Measurements from ENCODE around the gene INTS11. TPM values are rescaled to one million over a fixed set of nuclear protein-coding genes. Genes with fewer than 3 reads are reported as not detected.

Gene INTS11
- total and polyA plus RNA-seq, 9 of the 15 experiments (the other 6 are each of a cell fraction or from before 2014, with no cell fraction given): 3.6 to 183 (median 110) TPM

DNA sequence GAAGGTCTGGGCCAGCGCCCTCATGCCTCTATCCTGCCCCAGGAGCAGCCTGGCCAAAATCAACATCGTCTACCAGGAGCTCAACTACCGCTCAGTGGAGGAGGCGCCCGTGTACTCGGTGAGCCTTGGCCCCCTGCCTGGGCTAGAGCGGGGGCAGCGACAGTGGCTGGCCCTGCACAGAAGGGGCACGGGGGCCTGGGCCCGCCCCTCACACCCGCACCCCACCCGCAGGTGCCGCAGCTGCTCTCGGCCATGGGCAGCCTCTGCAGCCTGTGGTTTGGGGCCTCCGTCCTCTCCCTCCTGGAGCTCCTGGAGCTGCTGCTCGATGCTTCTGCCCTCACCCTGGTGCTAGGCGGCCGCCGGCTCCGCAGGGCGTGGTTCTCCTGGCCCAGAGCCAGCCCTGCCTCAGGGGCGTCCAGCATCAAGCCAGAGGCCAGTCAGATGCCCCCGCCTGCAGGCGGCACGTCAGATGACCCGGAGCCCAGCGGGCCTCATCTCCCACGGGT is 33.4 kb downstream of the INTS11 start:
- Histone ChIP-seq H3K9me1 (ENCODE audit: control insufficient read depth, insufficient read depth, low read length) (peaks cover 8% of the 10 kb centered on the region), H3K36me3 (ENCODE audit: control insufficient read depth, insufficient read depth, low read length) (peaks cover 10% of the 10 kb centered on the region; the same call in 1 of the 3 replicates), H3K79me2 (ENCODE audit: control insufficient read depth, insufficient read depth, low read length) (no peaks in the 10 kb centered on the region), H3K27ac (ENCODE audit: extremely low read depth, low read depth, low read length) (no peak overlapping the region), H2AFZ (ENCODE audit: low read depth, low read length) (no peak overlapping the region), H4K20me1 (replicated peaks; ENCODE audit: control insufficient read depth, insufficient read depth, low read length) (peaks cover 19% of the 10 kb centered on the region; the same call in 1 of the 2 replicates), H3K4me1 (replicated peaks in 1 of 2; ENCODE audit: control insufficient read depth in 2 of 2, insufficient read depth in 2 of 2, low read length in 2 of 2) (peaks cover 5 to 86% of the 10 kb centered on the region in 2 experiments; a peak in 3 of 5 replicates), H3K4me2 (ENCODE audit: insufficient read depth, low read length) (no peak overlapping the region), H3K9ac (ENCODE audit: insufficient read depth in 1 of 2, low read depth in 2 of 2, low read length in 2 of 2) (peak overlapping the region in 1 of 2 experiments; percentile 82; a peak in 2 of 4 replicates), H3K4me3 (no peak overlapping the region), H3K27me3 (ENCODE audit: control insufficient read depth in 2 of 2, insufficient read depth in 2 of 2, low read length in 2 of 2) (peaks cover 2 to 27% of the 10 kb centered on the region in 2 experiments; a peak in 3 of 5 replicates), H3K9me3 (replicated peaks; ENCODE audit: control insufficient read depth, insufficient read depth, low read depth, low read length) (no peaks in the 10 kb centered on the region)
- ChIA-PET CTCF (ENCODE audit: low intra/inter-chr PET ratio) (interaction anchor here (0.5 to 1.5 kb wide), 4 partner anchors 169 to 387 kb away, joined by 5 to 8 read pairs (median 6); no protein-coding TSS in a partner anchor), POLR2A (interaction anchor here (0.6 to 1.5 kb wide), 10 partner anchors 11 to 312 kb away, joined by 3 to 6 read pairs (median 4); partner anchors contain the start of gene SCNN1D)
- ATAC-seq (peak; percentile 23), FAIRE-seq (peak; percentile 71), DNase-seq (ENCODE audit: extremely low read depth in 1 of 4, low spot score in 3 of 4) (peak; percentile 47 to 68 (median 63))
- BruUV-seq (replicated peaks): no TSS peak
- in situ Hi-C loops (cut with MboI) (no loop called here), intact Hi-C loops (cut with micrococcal nuclease) (loop anchor here (2.0 to 10.0 kb wide), 2 partner anchors 168 to 306 kb away; partner anchors contain the start of gene PERM1)
- WGBS (ENCODE audit: insufficient coverage, low coverage, missing lambda C conversion rate): 2% methylated on average over 27 of the region's 28 CpGs
- TF ChIP-seq, protein P1, sequence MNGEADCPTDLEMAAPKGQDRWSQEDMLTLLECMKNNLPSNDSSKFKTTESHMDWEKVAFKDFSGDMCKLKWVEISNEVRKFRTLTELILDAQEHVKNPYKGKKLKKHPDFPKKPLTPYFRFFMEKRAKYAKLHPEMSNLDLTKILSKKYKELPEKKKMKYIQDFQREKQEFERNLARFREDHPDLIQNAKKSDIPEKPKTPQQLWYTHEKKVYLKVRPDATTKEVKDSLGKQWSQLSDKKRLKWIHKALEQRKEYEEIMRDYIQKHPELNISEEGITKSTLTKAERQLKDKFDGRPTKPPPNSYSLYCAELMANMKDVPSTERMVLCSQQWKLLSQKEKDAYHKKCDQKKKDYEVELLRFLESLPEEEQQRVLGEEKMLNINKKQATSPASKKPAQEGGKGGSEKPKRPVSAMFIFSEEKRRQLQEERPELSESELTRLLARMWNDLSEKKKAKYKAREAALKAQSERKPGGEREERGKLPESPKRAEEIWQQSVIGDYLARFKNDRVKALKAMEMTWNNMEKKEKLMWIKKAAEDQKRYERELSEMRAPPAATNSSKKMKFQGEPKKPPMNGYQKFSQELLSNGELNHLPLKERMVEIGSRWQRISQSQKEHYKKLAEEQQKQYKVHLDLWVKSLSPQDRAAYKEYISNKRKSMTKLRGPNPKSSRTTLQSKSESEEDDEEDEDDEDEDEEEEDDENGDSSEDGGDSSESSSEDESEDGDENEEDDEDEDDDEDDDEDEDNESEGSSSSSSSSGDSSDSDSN (IDR thresholded peaks at IDR 0.05; ENCODE audit: borderline replicate concordance in 1 of 2, low read depth in 2 of 2, low read length in 2 of 2): 0 out of 4 replicates have a peak, but pooled peaks of 1 of the 2 experiments have one; percentile 55
- no peak for TF ChIP-seq ZNF311 (CRISPR knock-in tag; IDR thresholded peaks at IDR 0.05)
- TF ChIP-seq FIP1L1 (IDR thresholded peaks at IDR 0.05; ENCODE audit: low read depth, low read length, poor library complexity, severe bottlenecking): peak; percentile 60
- no peak for TF ChIP-seq JUN (IDR thresholded peaks at IDR 0.05; ENCODE audit: borderline replicate concordance, low read depth, low read length)
- 0 out of 2 replicates have a peak, but pooled peaks have one; percentile 0 for TF ChIP-seq JUN (CRISPR knock-in tag; IDR thresholded peaks at IDR 0.05; ENCODE audit: borderline replicate concordance)
- TF ChIP-seq ETV1 (tag; conservative IDR thresholded peaks at IDR 0.05; ENCODE audit: low read depth): no peak
- TF ChIP-seq, protein P2, sequence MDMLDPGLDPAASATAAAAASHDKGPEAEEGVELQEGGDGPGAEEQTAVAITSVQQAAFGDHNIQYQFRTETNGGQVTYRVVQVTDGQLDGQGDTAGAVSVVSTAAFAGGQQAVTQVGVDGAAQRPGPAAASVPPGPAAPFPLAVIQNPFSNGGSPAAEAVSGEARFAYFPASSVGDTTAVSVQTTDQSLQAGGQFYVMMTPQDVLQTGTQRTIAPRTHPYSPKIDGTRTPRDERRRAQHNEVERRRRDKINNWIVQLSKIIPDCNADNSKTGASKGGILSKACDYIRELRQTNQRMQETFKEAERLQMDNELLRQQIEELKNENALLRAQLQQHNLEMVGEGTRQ (CRISPR knock-in tag; IDR thresholded peaks at IDR 0.05): peak; percentile 10; the same call in 1 of the 2 replicates
- peak; percentile 96 for TF ChIP-seq NFIC (IDR thresholded peaks at IDR 0.05)
- peak; percentile 38 for TF ChIP-seq PCBP1 (IDR thresholded peaks at IDR 0.05; ENCODE audit: low read depth, low read length, poor library complexity, severe bottlenecking)
- no peak for TF ChIP-seq MYC (IDR thresholded peaks at IDR 0.05; ENCODE audit: low read depth, low read length)
- no peak for TF ChIP-seq MYC (CRISPR knock-in tag; IDR thresholded peaks at IDR 0.05; ENCODE audit: borderline replicate concordance, low read depth)
- TF ChIP-seq, protein P3, sequence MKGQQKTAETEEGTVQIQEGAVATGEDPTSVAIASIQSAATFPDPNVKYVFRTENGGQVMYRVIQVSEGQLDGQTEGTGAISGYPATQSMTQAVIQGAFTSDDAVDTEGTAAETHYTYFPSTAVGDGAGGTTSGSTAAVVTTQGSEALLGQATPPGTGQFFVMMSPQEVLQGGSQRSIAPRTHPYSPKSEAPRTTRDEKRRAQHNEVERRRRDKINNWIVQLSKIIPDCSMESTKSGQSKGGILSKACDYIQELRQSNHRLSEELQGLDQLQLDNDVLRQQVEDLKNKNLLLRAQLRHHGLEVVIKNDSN (CRISPR knock-in tag; IDR thresholded peaks at IDR 0.05): 0 out of 2 replicates have a peak, but pooled peaks have one; percentile 5
- TF ChIP-seq MYBL2 (IDR thresholded peaks at IDR 0.05; ENCODE audit: low read depth): no peak
- 0 out of 2 replicates have a peak, but pooled peaks have one; percentile 11 for TF ChIP-seq MYBL2 (CRISPR knock-in tag; IDR thresholded peaks at IDR 0.05; ENCODE audit: borderline replicate concordance)

All from K562 (cell line).